Measurements from ENCODE around the gene TRIM47. TPM values are rescaled to one million over a fixed set of nuclear protein-coding genes. Genes with fewer than 3 reads are reported as not detected.

Gene TRIM47
- total RNA-seq, 1 donor from 2014 or later: 56.5 TPM

- Histone ChIP-seq H3K36me3 (ENCODE audit: control insufficient read depth, insufficient read depth, low read length) (peaks cover 5% of the 10 kb centered on the region), H3K4me3 (ENCODE audit: low read depth, low read length) (no peak overlapping the region), H3K27me3 (ENCODE audit: control insufficient read depth, insufficient read depth, low read length) (no peaks in the 10 kb centered on the region)
- no peak for TF ChIP-seq CTCF (IDR thresholded peaks at IDR 0.05; ENCODE audit: insufficient read depth, low read length, poor library complexity, severe bottlenecking)
- no peak for DNase-seq (ENCODE audit: low read depth)
Measured at GRCh38 chr17:75846692-75847613, 31.4 kb downstream of the TRIM47 start.

DNA sequence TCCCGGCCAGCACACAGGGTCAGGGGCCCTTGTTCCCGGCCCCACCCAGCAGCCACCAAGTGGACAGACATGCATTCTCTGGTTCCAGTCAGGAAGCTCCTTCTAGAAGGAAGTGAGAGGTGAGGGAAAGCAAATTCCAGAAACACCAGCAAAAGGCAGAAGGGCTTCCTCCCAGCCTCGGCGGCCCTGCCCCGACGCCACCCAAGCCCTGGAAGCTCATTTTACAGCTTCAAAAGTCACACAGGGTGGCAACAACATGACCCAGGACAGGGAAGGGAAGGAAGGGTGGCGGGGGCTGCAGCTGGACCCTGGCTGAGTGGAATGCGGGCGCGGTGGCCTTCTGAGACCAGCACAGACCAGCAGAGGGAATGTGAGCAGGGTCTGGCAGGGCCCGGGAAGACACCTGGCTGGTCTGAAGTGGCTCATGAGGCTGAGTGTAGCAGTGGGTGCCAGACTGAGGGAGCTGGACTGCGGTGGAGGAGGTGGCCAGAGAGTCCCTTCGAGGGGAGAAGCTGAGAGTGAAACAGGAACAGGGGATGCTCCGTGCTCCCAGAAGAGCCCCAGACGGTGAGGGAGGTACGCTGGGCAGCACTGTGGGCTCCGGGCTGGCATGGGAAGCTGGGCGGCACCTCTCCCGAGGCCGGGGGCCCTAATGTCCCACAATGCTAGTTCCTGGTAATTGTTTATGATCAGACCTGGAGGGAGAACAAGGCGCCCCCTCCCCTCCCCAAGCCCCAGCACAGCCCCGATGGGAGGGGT is 32.3 kb downstream of the TRIM47 start:
- no peak for TF ChIP-seq CTCF (IDR thresholded peaks at IDR 0.05; ENCODE audit: insufficient read depth, low read length, poor library complexity, severe bottlenecking)
- peaks cover 5% of the 10 kb centered on the region for H3K36me3 ChIP-seq (ENCODE audit: control insufficient read depth, insufficient read depth, low read length)
- H3K4me3 ChIP-seq (ENCODE audit: low read depth, low read length): no peak overlapping the region
- H3K27me3 ChIP-seq (ENCODE audit: control insufficient read depth, insufficient read depth, low read length): no peaks in the 10 kb centered on the region
- DNase-seq (ENCODE audit: low read depth): no peak

- no peak for DNase-seq (ENCODE audit: low read depth)
- TF ChIP-seq CTCF (IDR thresholded peaks at IDR 0.05; ENCODE audit: insufficient read depth, low read length, poor library complexity, severe bottlenecking): peak; percentile 77
- no peak overlapping the region for H3K4me3 ChIP-seq (ENCODE audit: low read depth, low read length)
- H3K36me3 ChIP-seq (ENCODE audit: control insufficient read depth, insufficient read depth, low read length): peaks cover 5% of the 10 kb centered on the region
- no peaks in the 10 kb centered on the region for H3K27me3 ChIP-seq (ENCODE audit: control insufficient read depth, insufficient read depth, low read length)
Measured at GRCh38 chr17:75845058-75845711, 33.2 kb downstream of the TRIM47 start.

- DNase-seq (ENCODE audit: low read depth): no peak
- peaks cover 4% of the 10 kb centered on the region for H3K36me3 ChIP-seq (ENCODE audit: control insufficient read depth, insufficient read depth, low read length)
- no peaks in the 10 kb centered on the region for H3K27me3 ChIP-seq (ENCODE audit: control insufficient read depth, insufficient read depth, low read length)
- no peak overlapping the region for H3K4me3 ChIP-seq (ENCODE audit: low read depth, low read length)
- no peak for TF ChIP-seq CTCF (IDR thresholded peaks at IDR 0.05; ENCODE audit: insufficient read depth, low read length, poor library complexity, severe bottlenecking)
Measured at GRCh38 chr17:75844530-75845057, 33.8 kb downstream of the TRIM47 start.

GRCh38 chr17:75843577-75844529 is 34.5 kb downstream of the TRIM47 start, which contains the start of gene UNC13D:
TSS of gene UNC13D (minus strand) at chr17:75844404. CDS start at chr17:75844337, 67 bp downstream.
- H3K36me3 ChIP-seq (ENCODE audit: control insufficient read depth, insufficient read depth, low read length): peaks cover 2% of the 10 kb centered on the region
- no peak for DNase-seq (ENCODE audit: low read depth)
- H3K27me3 ChIP-seq (ENCODE audit: control insufficient read depth, insufficient read depth, low read length): no peaks in the 10 kb centered on the region
- no peak within 1 kb of the TSS for H3K4me3 ChIP-seq (ENCODE audit: low read depth, low read length)
- no peak for TF ChIP-seq CTCF (IDR thresholded peaks at IDR 0.05; ENCODE audit: insufficient read depth, low read length, poor library complexity, severe bottlenecking)

All from kidney epithelial cell (primary cell).